Activated CD8-positive, alpha-beta T cell treated with anti-CD3 and anti-CD28 coated beads, Interleukin-2, amount 10 ng/mL, durations not matched to agents 7 days and 5 days (primary cell): ENCODE results near the gene NAA38. TPM values are rescaled to one million over a fixed set of nuclear protein-coding genes. Genes with fewer than 3 reads are reported as not detected.
"Not testable (repeated sequence)": the region's sequence is repeated elsewhere in the genome, so short reads cannot be mapped to it uniquely, and the experiment has no call there.

ENCODE experiments used
- ATAC-seq: fragments of 150-1000 bp; cut with Tn5 transposase; one replicate; pipeline ENCODE4 v1.10.0; 2021; ENCODE audit warnings: moderate library complexity
- CTCF ChIA-PET: fragments of 350-600 bp; sonication (Branson Sonifier 250); formaldehyde crosslinking; loops from one replicate; lab custom pipeline; 2021; ENCODE audit warnings: antibody characterized with exemption; lab: Charles Lee
- POLR2A ChIA-PET: fragments of 350-600 bp; sonication (Branson Sonifier 250); formaldehyde crosslinking; loops from one replicate; lab custom pipeline; 2021; ENCODE audit warnings: antibody characterized with exemption; lab: Charles Lee
- DNase-seq: peaks from one replicate; pipeline ENCODE4 v3.0.0-alpha.2; 2020
- H3K27ac Mint-ChIP-seq: one replicate; pipeline ENCODE4 v1.8.0; 2021; ENCODE audit warnings: mild to moderate bottlenecking, mixed read lengths
- H3K27me3 Mint-ChIP-seq: one replicate; pipeline ENCODE4 v1.8.0; 2021; ENCODE audit warnings: low read depth, mixed read lengths
- H3K36me3 Mint-ChIP-seq: one replicate; pipeline ENCODE4 v1.8.0; 2021; ENCODE audit warnings: low read depth, mixed read lengths
- H3K4me1 Mint-ChIP-seq: one replicate; pipeline ENCODE4 v1.8.0; 2021; ENCODE audit warnings: low read depth, mixed read lengths
- H3K4me3 Mint-ChIP-seq: one replicate; pipeline ENCODE4 v1.8.0; 2021; ENCODE audit warnings: mild to moderate bottlenecking, mixed read lengths
- H3K9me3 Mint-ChIP-seq: one replicate; pipeline ENCODE4 v1.8.0; 2022; ENCODE audit warnings: mixed read lengths; ENCODE audit not compliant: insufficient read depth
- total RNA-seq, 2 experiments: library from RNA; stranded (reverse); gene quantifications; one replicate each; pipeline ENCODE4 v1.2.3, GENCODE V29; 2021

The NAA38 gene
- total RNA-seq, 2 experiments from 2014 or later, result 92.7 to 93.1 TPM

- H3K4me1 Mint-ChIP-seq, result no peaks in the 10 kb centered on the region
- no peaks in the 10 kb centered on the region for H3K9me3 Mint-ChIP-seq
- no peak overlapping the region for H3K4me3 Mint-ChIP-seq
- ATAC-seq (no peak), DNase-seq (no peak)
- POLR2A ChIA-PET, result no interaction called here
- H3K27ac Mint-ChIP-seq, result no peak overlapping the region
- no peaks in the 10 kb centered on the region for H3K27me3 Mint-ChIP-seq
- peaks cover 4% of the 10 kb centered on the region for H3K36me3 Mint-ChIP-seq
- CTCF ChIA-PET, result no interaction called here
Measured at GRCh38 chr17:7880076-7880868, 22.9 kb upstream of the NAA38 start.

DNA sequence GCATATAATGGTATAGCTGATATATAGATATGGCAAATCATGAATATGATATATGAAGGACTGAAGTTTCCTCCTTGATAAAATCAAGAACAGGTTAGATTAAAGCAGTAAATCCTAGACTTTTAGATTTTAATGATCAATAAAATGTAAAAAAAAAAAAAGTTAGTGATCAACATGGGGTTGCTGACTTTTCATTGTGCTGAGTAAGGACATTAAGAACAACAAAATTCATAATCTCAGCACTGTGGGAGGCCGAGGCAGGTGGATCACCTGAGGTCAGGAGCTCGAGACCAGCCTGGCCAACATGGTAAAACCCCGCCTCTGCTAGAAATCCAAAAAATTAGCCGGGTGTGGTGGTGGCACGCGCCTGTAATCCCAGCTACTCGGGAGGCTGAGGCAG is 20.9 kb upstream of the NAA38 start:
- no peak for DNase-seq
- no peak overlapping the region for H3K27ac Mint-ChIP-seq
- H3K27me3 Mint-ChIP-seq, result no peaks in the 10 kb centered on the region
- POLR2A ChIA-PET, result interaction anchor here (0.6 kb wide), 1 partner anchor 329 kb away, joined by 4 read pairs; no protein-coding TSS in a partner anchor
- ATAC-seq, result no peak
- H3K4me1 Mint-ChIP-seq, result no peaks in the 10 kb centered on the region
- H3K4me3 Mint-ChIP-seq, result no peak overlapping the region
- CTCF ChIA-PET, result interaction anchor here (0.7 to 0.8 kb wide), 2 partner anchors 16 to 112 kb away, joined by 3 read pairs; no protein-coding TSS in a partner anchor
- no peaks in the 10 kb centered on the region for H3K9me3 Mint-ChIP-seq
- H3K36me3 Mint-ChIP-seq, result peaks cover 9% of the 10 kb centered on the region

GRCh38 chr17:7875804-7876370 is 18.5 kb upstream of the NAA38 start:
- Mint-ChIP-seq H3K4me1 (peaks cover 3% of the 10 kb centered on the region), H3K27ac (no peak overlapping the region), H3K27me3 (no peaks in the 10 kb centered on the region), H3K9me3 (no peaks in the 10 kb centered on the region), H3K36me3 (peaks cover 18% of the 10 kb centered on the region), H3K4me3 (no peak overlapping the region)
- DNase-seq, result no peak
- ChIA-PET CTCF (interaction anchor here (0.9 to 3.0 kb wide), 4 partner anchors 13 to 114 kb away, joined by 3 to 14 read pairs (median 4); no protein-coding TSS in a partner anchor), POLR2A (no interaction called here)
- no peak for ATAC-seq

DNA sequence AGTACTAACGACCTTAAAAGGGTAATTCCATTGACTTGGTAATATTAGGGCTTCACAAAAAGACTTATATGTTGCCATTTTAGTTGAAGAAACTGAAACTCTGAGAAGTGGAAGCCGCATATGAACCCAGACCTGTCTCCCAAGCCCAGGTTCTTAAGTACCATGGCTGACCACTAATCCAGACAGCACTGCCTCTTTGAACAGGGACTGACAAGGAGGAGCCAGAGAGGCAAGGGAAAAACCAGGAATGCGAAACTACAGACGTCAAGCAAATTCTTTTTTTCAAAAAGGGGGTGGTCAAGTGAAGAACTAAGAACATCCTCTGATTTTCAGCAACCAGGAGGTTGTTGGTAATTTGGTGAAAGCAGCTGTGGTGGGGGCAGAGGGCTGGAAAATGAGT is 15.7 kb upstream of the NAA38 start:
- H3K36me3 Mint-ChIP-seq, result peaks cover 22% of the 10 kb centered on the region
- H3K27me3 Mint-ChIP-seq, result no peaks in the 10 kb centered on the region
- H3K9me3 Mint-ChIP-seq, result no peaks in the 10 kb centered on the region
- CTCF ChIA-PET, result interaction anchor here (1.4 to 1.7 kb wide), 2 partner anchors 9 to 11 kb away, joined by 4 to 6 read pairs; no protein-coding TSS in a partner anchor
- no peak overlapping the region for H3K4me3 Mint-ChIP-seq
- no peak overlapping the region for H3K27ac Mint-ChIP-seq
- ATAC-seq, result no peak
- peaks cover 19% of the 10 kb centered on the region for H3K4me1 Mint-ChIP-seq
- DNase-seq, result no peak
- POLR2A ChIA-PET, result interaction anchor here (1.1 kb wide), 1 partner anchor 14 kb away, joined by 3 read pairs; no protein-coding TSS in a partner anchor

DNA sequence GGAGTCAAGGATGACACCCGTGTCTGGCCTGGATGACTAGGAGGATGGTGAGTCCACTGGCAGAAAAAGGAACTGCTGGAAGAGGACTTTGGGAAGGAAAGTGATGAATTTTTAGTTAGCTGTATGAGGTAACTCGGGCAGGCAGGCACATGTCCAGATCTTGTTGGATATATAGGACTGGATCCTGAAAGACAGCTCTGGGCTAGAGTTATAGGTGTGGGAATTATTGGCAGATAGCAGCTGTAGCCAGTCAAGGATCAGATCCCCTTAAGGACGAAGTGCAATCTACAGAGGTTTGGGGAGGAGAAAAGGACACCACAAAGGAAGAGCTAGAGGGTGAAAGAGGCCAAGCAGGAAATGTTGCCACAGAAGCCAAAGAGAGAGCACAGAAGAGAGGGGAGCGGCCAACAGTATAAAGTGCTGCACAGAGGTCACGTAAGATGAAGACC is 10.5 kb upstream of the NAA38 start:
- CTCF ChIA-PET, result interaction anchor here (0.6 to 14.5 kb wide), 14 partner anchors 11 to 206 kb away, joined by 3 to 201 read pairs (median 5); partner anchors contain the start of gene NAA38
- peak; percentile 65 for DNase-seq
- H3K4me3 Mint-ChIP-seq, result peak overlapping the region; percentile 63

DNA sequence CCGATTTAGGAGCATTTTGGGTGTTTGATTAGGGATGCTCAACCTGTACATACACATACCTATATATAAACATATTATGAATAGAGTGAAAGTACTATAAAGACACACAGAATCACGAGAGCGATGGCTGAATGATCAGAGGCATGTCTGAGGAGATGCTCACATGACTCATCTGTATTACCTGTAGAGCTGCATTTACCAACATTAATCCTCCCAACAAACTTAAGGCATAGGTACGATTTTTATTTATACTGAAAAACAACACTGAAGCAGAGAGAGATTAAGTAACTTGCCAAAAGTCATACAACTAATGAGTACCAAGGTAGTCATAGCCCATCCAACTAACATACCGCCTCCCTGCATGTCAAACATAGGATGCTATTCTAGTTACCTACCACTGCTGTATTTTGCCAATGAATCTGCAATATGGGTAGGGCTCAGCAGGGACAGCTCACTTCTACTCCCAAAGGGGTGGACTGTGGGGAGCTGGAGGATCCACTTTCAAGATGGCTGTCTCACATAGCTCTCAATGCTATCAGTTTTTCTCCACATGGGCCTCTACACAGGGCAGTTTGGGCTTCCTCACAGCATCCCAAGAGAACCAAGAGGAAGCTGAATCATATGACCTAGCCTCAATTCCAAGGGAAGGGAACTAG is 7.8 kb upstream of the NAA38 start:
- peaks cover 36% of the 10 kb centered on the region for H3K4me1 Mint-ChIP-seq
- H3K27ac Mint-ChIP-seq, result no peak overlapping the region
- ATAC-seq (no peak), DNase-seq (no peak)
- ChIA-PET CTCF (interaction anchor here (1.5 to 14.5 kb wide), 8 partner anchors 8 to 177 kb away, joined by 5 to 201 read pairs (median 8); partner anchors contain the start of genes CYB5D1 and NAA38), POLR2A (interaction anchor here (1.2 kb wide), 1 partner anchor 23 kb away, joined by 3 read pairs; no protein-coding TSS in a partner anchor)
- H3K36me3 Mint-ChIP-seq, result peaks cover 34% of the 10 kb centered on the region
- H3K9me3 Mint-ChIP-seq, result no peaks in the 10 kb centered on the region
- H3K4me3 Mint-ChIP-seq, result no peak overlapping the region
- H3K27me3 Mint-ChIP-seq, result no peaks in the 10 kb centered on the region

More for the DNA sequence above, 10.5 kb upstream of the NAA38 start:
- peak; percentile 89 for ATAC-seq
- Mint-ChIP-seq H3K36me3 (peaks cover 36% of the 10 kb centered on the region), H3K4me1 (peaks cover 36% of the 10 kb centered on the region), H3K27me3 (no peaks in the 10 kb centered on the region), H3K27ac (peak overlapping the region; percentile 81), H3K9me3 (no peaks in the 10 kb centered on the region)
- POLR2A ChIA-PET, result interaction anchor here (1.0 to 2.2 kb wide), 3 partner anchors 18 to 63 kb away, joined by 3 to 9 read pairs (median 4); no protein-coding TSS in a partner anchor

- H3K27me3 Mint-ChIP-seq, H3K4me3 Mint-ChIP-seq, H3K9me3 Mint-ChIP-seq, DNase-seq, H3K27ac Mint-ChIP-seq, ATAC-seq: not testable (repeated sequence)
- POLR2A ChIA-PET, result interaction anchor here (0.7 to 1.2 kb wide), 3 partner anchors 19 to 22 kb away, joined by 3 to 4 read pairs (median 3); no protein-coding TSS in a partner anchor
- Mint-ChIP-seq H3K4me1 (peaks cover 33% of the 10 kb centered on the region), H3K36me3 (peaks cover 37% of the 10 kb centered on the region)
- CTCF ChIA-PET, result interaction anchor here (1.0 to 14.5 kb wide), 13 partner anchors 9 to 177 kb away, joined by 3 to 201 read pairs (median 6); partner anchors contain the start of gene CHD3
Measured at GRCh38 chr17:7864384-7864783, 7.0 kb upstream of the NAA38 start.

GRCh38 chr17:7862692-7863437 is 5.5 kb upstream of the NAA38 start:
- Mint-ChIP-seq H3K27ac (no peak overlapping the region), H3K4me1 (peaks cover 20% of the 10 kb centered on the region), H3K36me3 (peaks cover 36% of the 10 kb centered on the region), H3K4me3 (no peak overlapping the region), H3K9me3 (no peaks in the 10 kb centered on the region), H3K27me3 (no peaks in the 10 kb centered on the region)
- CTCF ChIA-PET, result interaction anchor here (0.7 to 14.5 kb wide), 22 partner anchors 8 to 194 kb away, joined by 3 to 201 read pairs (median 8); partner anchors contain the start of genes CHD3 and RNF227
- peak; percentile 61 for DNase-seq
- no peak for ATAC-seq
- POLR2A ChIA-PET, result interaction anchor here (0.5 kb wide), 1 partner anchor 512 kb away, joined by 4 read pairs; no protein-coding TSS in a partner anchor

DNA sequence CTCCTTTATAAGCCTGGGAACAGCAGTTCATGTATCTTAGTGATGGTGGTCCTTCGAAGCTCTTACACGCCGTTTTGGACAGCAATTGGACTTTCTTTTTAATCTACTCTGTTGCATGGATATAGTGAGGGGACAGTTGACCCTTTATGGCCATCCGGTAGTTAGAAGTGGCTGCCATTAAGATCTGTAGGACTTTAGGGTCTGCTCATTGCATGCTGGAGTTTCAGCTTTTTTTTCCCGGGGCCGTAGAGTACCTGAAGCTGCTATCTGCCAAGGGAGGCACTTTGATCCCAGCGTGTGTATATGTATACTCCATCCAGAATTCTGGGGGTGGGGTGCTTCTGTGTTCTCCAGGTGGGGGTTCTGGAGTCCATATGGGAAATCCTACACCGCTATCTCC is 1.7 kb upstream of the NAA38 start:
- Mint-ChIP-seq H3K4me3 (no peak overlapping the region), H3K4me1 (peaks cover 4% of the 10 kb centered on the region), H3K27me3 (no peaks in the 10 kb centered on the region), H3K36me3 (peaks cover 18% of the 10 kb centered on the region), H3K9me3 (no peaks in the 10 kb centered on the region), H3K27ac (no peak overlapping the region)
- CTCF ChIA-PET, result interaction anchor here (0.6 to 14.5 kb wide), 5 partner anchors 11 to 182 kb away, joined by 3 to 201 read pairs (median 7); partner anchors contain the start of genes CNTROB and KDM6B
- POLR2A ChIA-PET, result interaction anchor here (0.9 to 1.4 kb wide), 3 partner anchors 14 to 73 kb away, joined by 3 to 4 read pairs (median 4); partner anchors contain the start of gene CNTROB
- no peak for DNase-seq
- no peak for ATAC-seq

- H3K4me3 Mint-ChIP-seq, result no peak overlapping the region
- peaks cover 4% of the 10 kb centered on the region for H3K4me1 Mint-ChIP-seq
- ATAC-seq (no peak), DNase-seq (no peak)
- no peaks in the 10 kb centered on the region for H3K9me3 Mint-ChIP-seq
- H3K36me3 Mint-ChIP-seq, result peaks cover 15% of the 10 kb centered on the region
- no peak overlapping the region for H3K27ac Mint-ChIP-seq
- no peaks in the 10 kb centered on the region for H3K27me3 Mint-ChIP-seq
- ChIA-PET POLR2A (interaction anchor here (0.9 to 1.4 kb wide), 3 partner anchors 15 to 74 kb away, joined by 3 to 4 read pairs (median 4); partner anchors contain the start of gene CNTROB), CTCF (interaction anchor here (0.6 to 14.5 kb wide), 5 partner anchors 12 to 183 kb away, joined by 3 to 201 read pairs (median 7); partner anchors contain the start of genes CNTROB and KDM6B)
Measured at GRCh38 chr17:7858522-7858810, 1.1 kb upstream of the NAA38 start.
